ENCODE measurements around the gene ARPC1B.

The ARPC1B gene

DNA sequence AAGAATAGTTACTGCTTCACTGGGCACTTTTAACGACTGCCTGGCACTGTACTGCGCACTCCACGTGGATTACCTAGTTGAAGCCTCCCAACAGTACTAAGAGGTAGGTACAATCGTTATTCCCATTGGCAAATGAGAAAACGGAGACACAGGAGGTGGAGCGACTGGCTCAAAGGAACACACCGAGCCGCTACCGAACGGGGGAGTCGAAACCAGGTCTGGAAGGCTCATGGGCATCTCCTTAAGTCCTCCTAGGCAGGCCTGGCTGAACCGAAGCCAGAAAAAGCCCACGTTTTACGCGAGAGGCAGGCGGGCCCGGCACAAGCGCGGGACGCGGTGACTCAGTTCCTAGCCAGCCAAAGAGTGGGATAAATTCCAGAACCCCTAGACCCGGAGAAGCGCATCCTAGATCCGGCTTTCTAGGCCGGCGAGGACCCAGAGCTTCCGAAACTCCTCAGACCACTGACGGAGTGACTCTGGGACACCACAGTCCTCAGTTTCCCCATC is 33.4 kb downstream of the ARPC1B start:
- H3K4me3 ChIP-seq (ENCODE audit: low read depth, low read length): peak overlapping the region; percentile 95
- TF ChIP-seq, protein P1, sequence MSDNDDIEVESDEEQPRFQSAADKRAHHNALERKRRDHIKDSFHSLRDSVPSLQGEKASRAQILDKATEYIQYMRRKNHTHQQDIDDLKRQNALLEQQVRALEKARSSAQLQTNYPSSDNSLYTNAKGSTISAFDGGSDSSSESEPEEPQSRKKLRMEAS (IDR thresholded peaks at IDR 0.05; ENCODE audit: low read depth, low read length): peak; percentile 47
- TF ChIP-seq MYC (IDR thresholded peaks at IDR 0.05; ENCODE audit: low read depth, low read length): no peak
- TF ChIP-seq, protein P2, sequence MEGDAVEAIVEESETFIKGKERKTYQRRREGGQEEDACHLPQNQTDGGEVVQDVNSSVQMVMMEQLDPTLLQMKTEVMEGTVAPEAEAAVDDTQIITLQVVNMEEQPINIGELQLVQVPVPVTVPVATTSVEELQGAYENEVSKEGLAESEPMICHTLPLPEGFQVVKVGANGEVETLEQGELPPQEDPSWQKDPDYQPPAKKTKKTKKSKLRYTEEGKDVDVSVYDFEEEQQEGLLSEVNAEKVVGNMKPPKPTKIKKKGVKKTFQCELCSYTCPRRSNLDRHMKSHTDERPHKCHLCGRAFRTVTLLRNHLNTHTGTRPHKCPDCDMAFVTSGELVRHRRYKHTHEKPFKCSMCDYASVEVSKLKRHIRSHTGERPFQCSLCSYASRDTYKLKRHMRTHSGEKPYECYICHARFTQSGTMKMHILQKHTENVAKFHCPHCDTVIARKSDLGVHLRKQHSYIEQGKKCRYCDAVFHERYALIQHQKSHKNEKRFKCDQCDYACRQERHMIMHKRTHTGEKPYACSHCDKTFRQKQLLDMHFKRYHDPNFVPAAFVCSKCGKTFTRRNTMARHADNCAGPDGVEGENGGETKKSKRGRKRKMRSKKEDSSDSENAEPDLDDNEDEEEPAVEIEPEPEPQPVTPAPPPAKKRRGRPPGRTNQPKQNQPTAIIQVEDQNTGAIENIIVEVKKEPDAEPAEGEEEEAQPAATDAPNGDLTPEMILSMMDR (IDR thresholded peaks at IDR 0.05; ENCODE audit: low read depth, low read length): no peak
- TF ChIP-seq POLR2A (IDR thresholded peaks at IDR 0.05; ENCODE audit: extremely low read depth, insufficient read length): no peak
- DNase-seq (ENCODE audit: low read depth): peak; percentile 63

- peak; percentile 97 for DNase-seq (ENCODE audit: low read depth)
- peak within 1 kb of the TSS; percentile 95 for H3K4me3 ChIP-seq (ENCODE audit: low read depth, low read length)
- TF ChIP-seq POLR2A (IDR thresholded peaks at IDR 0.05; ENCODE audit: extremely low read depth, insufficient read length) (peak; percentile 90), MYC (IDR thresholded peaks at IDR 0.05; ENCODE audit: low read depth, low read length) (peak; percentile 94)
- TF ChIP-seq, protein P1 (IDR thresholded peaks at IDR 0.05; ENCODE audit: low read depth, low read length): peak; percentile 85
- TF ChIP-seq, protein P2 (IDR thresholded peaks at IDR 0.05; ENCODE audit: low read depth, low read length): no peak
Measured at GRCh38 chr7:99408379-99409191, 34.1 kb downstream of the ARPC1B start, which contains the start of the genes BUD31 and PDAP1. BUD31 (plus strand) TSS chr7:99408969; CDS start chr7:99411093, 2,124 bp downstream. PDAP1 (minus strand) TSS chr7:99408597; CDS start chr7:99408548, 49 bp downstream.

DNA sequence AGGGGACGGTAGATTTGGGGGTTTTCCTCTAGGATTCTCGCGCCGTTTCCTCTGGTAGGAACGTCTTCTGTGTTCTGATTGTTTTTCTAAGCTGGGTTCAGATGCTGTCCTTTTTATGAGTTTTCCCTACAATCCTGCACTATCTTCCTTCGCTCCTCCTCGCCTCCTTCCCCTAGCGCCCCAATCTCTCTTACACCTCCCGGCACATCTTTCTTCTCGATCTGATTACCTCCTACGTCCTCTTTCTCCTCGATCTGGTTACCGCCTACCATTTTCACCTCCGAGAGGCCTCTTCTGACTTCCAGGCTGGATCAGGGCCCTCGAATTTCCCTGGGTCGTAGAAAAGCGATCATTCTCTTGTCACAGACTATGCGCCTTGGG is 34.7 kb downstream of the ARPC1B start:
- no peak for DNase-seq (ENCODE audit: low read depth)
- peak overlapping the region; percentile 95 for H3K4me3 ChIP-seq (ENCODE audit: low read depth, low read length)
- TF ChIP-seq MYC (IDR thresholded peaks at IDR 0.05; ENCODE audit: low read depth, low read length): no peak
- TF ChIP-seq, protein P1 (IDR thresholded peaks at IDR 0.05; ENCODE audit: low read depth, low read length): no peak
- TF ChIP-seq, protein P2 (IDR thresholded peaks at IDR 0.05; ENCODE audit: low read depth, low read length): no peak
- no peak for TF ChIP-seq POLR2A (IDR thresholded peaks at IDR 0.05; ENCODE audit: extremely low read depth, insufficient read length)

GRCh38 chr7:99409806-99410205 is 35.3 kb downstream of the ARPC1B start:
- peak overlapping the region; percentile 95 for H3K4me3 ChIP-seq (ENCODE audit: low read depth, low read length)
- TF ChIP-seq MYC (IDR thresholded peaks at IDR 0.05; ENCODE audit: low read depth, low read length) (no peak), POLR2A (IDR thresholded peaks at IDR 0.05; ENCODE audit: extremely low read depth, insufficient read length) (no peak)
- TF ChIP-seq, protein P1 (IDR thresholded peaks at IDR 0.05; ENCODE audit: low read depth, low read length): no peak
- TF ChIP-seq, protein P2 (IDR thresholded peaks at IDR 0.05; ENCODE audit: low read depth, low read length): no peak
- DNase-seq (ENCODE audit: low read depth): no peak

- TF ChIP-seq POLR2A (IDR thresholded peaks at IDR 0.05; ENCODE audit: extremely low read depth, insufficient read length) (no peak), MYC (IDR thresholded peaks at IDR 0.05; ENCODE audit: low read depth, low read length) (no peak)
- TF ChIP-seq, protein P2 (IDR thresholded peaks at IDR 0.05; ENCODE audit: low read depth, low read length): no peak
- TF ChIP-seq, protein P1 (IDR thresholded peaks at IDR 0.05; ENCODE audit: low read depth, low read length): no peak
- H3K4me3 ChIP-seq (ENCODE audit: low read depth, low read length): peak overlapping the region; percentile 10
- no peak for DNase-seq (ENCODE audit: low read depth)
Measured at GRCh38 chr7:99410635-99411034, 36.1 kb downstream of the ARPC1B start.

All from NB4 (cell line).